GM18511 (cell line): ENCODE data around the gene ALDH4A1.

ENCODE experiments used
- ATAC-seq: cut with Tn5 transposase; IDR thresholded peaks from one replicate; pipeline ENCODE4 v1.9.1; 2021; ENCODE audit warnings: mild to moderate bottlenecking, moderate library complexity; ENCODE audit not compliant: unreplicated experiment

Gene ALDH4A1

DNA sequence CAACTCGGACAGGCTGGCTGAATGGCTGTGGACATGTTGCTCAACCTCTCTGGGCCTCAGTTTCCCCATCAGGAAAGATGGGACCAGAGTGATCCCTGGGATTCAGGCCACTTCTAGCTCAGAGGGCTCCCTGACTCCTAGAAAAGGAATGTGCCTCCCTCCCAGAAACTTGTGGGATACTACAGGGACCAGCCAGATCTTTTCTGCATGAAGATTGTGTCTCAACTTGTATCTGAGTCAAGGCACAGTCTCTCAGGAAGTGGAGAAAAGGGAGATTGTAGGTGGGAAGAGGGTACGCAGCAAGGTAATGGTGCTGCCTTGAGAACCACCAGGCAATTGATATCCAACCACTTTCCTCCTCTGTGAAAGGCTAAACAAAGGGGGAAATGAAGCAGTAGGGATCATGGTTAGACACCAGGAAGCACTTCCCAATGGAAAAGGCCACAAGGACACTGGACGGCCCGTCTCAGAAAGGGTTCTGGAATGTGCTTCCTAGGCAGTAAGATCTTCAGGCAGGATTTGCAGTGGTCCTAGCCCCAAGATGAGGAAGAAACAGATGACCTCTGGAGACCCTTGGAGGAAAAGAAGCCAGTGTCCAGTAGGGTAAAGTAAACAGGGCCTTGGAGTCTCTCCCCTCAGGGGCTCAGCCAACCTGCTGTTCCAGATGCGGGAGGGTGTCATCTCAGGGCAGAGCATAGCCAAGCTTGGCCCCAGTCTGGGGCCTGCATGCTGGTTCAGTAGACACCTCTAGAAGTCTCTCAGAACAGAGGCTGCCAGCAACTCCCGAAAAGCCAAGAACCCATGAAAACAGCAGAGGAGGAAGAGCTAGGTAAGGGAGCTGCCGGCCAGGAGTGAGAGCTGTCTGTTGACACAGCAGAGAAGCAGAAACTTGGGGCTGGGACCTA is 37.3 kb upstream of the ALDH4A1 start:
- ATAC-seq, result no peak

GRCh38 chr1:18938707-18939070 is 36.3 kb upstream of the ALDH4A1 start:
- ATAC-seq, result no peak

GRCh38 chr1:18938008-18938706 is 35.8 kb upstream of the ALDH4A1 start:
- ATAC-seq, result no peak

DNA sequence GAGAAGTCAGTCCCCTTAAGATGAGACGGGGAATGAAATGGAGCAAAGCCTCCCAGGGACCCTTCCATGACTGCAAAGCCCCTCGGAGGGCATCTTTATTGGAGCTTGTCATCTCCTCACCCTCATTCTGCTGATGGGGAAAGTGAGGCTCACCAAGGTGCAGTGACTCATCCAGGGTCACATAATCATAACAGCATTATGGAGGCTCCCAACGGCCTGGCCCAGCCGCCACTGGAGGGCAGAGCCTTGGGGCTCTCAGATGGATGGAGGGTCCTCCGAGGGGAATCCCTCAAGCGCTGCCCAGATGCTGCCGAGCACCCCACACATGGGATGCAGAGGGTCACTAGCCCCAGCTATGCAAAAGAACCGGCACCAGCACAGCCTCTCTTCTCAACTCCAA is 35.2 kb upstream of the ALDH4A1 start:
- ATAC-seq, result no peak

GRCh38 chr1:18936814-18937481 is 34.6 kb upstream of the ALDH4A1 start:
- no peak for ATAC-seq

DNA sequence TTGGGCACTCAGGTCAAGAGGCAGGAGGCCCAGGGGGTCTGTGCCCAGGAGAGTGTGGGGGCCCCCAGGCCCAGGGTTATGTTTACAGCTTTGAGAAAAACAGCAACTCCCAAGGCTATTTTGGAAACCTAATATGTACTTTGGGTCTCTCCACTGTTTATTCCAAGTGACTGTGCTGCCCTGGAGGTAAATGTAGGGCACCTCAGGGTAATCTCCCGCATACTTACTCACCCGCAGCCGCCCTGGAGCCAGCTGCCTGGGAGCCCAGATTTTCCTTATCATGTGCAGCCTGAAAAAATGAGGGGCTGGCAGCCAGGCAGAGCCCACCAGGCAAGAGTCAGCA is 34.1 kb upstream of the ALDH4A1 start:
- no peak for ATAC-seq

DNA sequence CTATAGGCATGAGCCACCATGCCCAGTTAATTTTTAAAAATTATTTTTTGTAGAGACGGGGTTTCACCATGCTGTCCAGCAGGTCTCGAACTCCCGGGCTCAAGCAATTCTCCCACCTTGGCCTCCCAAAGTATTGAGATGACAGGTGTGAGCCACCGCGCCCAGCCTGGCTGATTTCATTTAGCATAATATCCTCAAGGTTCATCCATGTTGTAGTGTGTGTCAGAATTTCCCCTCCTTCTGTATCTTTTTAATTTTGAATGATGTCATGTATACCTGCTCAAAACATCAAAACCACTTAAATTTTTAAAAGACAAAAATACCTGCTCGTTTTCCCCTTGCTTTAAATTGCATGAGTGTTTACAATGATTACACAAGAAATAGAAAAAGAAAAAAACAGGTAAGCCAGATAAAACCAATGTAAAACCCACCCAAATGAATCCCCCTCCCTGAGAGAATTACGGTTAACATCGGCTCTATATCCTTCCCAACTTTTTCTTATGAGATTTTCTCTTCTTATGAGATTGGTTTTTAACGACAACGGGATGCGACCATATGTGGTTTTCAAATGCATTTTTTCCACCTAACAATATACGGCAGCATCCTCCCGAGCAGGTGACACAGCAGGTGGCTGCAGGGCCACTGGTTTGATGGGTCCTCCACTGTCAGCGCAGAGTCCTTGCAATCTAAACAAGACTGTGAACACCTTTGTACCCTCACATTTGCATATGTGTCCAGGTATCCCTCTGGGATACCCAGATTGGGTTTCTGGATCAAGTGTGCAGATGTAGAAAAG is 32.0 kb upstream of the ALDH4A1 start:
- no peak for ATAC-seq

DNA sequence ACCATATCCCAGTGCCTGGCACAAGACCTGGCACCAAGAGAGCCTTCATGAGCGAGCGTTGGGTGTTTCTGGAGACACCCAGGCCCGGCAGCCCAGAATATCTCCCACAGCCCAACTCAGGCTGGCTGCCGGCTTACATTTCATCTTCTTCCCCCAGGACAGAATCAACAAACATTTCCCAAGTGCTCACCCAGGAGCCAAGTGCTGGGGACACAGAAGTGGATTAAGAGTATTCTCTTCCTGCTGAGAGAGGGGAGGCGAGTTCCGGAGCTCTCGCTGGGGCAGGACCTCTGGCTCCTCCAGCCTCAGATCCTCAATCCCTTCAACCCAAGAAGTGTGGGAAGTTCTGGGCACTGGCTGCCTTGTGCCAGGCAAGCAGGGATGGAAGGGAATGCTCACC is 30.5 kb upstream of the ALDH4A1 start:
- ATAC-seq, result no peak

GRCh38 chr1:18932387-18932786 is 30.0 kb upstream of the ALDH4A1 start:
- ATAC-seq, result no peak

DNA sequence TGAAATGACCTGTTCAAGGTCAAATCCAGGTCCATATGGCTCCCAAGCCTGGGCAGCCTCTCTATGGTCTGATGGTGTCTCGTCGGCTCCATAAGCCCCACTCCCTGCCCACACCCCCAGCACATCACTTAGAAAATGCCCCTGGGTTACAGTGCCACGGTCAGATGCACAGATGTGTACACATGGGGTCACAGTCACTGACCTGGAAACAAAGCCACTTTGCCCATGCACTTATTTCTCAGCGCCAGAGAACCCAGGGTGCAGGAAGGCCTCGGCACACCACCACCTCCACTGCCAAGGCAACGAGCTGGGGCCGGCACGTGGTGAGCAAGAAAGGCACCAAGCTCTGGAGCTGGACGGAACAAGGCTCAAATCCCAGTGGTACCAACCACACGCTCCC is 29.4 kb upstream of the ALDH4A1 start:
- ATAC-seq, result no peak

DNA sequence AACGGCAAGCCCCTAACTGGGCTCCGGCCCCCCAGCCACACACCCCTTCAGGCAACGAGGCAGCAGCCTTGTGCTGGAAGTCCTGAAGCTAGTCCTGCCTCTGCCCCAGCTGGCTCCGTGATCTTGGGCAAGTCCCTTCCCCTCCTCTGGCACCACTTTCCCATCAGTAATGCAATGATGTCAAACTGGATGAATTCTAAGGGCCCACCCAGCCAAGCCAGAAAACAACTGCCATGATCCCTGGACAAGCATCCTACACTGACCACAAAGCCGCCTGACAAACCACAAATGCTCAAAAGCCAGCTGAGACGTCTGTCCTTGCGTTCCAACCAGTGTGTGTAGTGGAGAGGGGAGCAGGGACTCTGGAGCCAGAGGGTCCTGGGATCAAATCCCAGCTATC is 27.3 kb upstream of the ALDH4A1 start:
- ATAC-seq, result no peak

DNA sequence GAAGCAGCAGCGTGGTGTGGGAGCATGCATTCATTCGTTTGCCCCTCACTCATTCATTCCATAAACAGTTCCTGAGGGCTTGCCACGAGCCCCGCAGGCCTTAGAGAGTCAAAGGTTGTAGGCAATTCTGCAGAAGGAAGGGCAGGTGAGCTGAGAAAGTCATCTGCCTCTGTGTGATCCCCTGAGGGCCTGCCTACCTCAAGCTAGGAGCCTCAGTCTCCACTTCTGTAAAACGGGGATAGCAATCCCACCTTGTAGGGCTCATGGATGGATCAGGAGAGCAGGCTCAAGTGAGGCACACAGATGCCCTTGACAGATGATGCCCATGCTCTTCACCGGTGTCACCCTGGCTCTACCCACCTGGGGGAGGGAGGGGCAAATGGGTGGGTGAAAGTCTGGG is 26.6 kb upstream of the ALDH4A1 start:
- no peak for ATAC-seq

GRCh38 chr1:18928406-18928805 is 26.1 kb upstream of the ALDH4A1 start:
- ATAC-seq, result no peak

- ATAC-seq, result no peak
Measured at GRCh38 chr1:18927654-18928272, 25.4 kb upstream of the ALDH4A1 start.

DNA sequence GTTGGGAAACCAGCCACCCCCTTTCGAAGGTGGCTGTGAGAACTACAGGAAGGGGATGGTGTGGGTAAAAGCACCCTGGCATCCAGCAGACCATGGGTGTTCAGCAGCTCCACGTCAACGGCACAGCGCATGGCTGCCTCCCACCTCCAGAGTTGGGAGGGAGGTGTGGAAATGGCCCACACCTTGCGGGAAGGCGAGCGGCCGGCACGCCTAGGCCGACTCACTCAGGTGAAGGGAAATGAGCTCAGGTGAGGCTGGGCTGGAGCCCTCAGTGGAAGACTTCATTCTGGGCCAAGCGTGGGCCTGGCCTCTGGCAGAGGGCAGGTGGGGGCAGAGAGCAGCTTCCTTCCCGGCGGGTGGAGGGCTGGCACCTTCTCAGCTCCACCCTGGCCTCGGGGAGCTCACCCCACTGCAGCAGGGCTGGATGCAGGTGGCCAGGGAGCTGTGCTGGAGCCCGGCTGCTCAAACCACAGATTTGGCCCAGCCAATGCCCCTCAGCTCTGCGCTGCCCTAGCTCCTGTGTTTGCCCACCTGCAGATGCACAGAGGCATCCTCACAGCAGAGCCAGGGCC is 24.8 kb upstream of the ALDH4A1 start:
- no peak for ATAC-seq

DNA sequence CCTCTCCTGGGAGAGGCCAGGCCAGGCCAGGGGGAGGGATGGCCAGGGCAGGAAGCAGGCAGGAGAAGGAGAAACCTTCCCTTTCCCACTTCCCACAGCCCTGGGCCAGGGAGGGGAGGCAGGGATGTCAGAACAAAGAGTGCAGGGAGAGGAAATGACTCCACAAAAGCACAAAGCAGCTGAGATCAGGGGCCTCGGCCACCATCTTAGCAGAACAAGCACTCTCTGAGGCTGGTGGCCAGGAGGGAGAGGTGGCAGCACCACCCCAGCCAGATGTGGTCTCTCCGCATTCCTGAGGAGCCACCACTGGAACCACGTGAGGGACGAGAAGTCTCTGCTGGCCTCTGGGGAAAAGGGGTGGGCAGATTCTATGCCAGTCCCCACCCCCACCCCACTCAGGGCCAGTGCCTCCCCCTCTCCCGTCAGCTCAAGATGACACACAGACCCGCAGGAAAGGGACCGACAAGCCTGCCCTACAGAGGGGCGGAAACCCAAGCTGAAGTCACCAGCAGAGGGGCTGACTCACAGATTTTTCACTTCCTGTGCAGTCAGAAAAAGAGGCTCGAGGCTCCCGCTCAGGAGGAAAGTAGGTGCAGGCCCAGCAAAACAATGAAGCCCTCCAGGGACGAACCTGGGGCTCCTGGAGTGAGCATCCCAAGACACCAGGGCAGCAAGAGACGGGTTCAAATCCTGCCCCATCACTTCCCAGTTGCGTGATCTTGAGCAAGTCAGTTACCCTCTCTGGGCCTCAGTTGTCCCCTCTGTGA is 24.1 kb upstream of the ALDH4A1 start:
- ATAC-seq, result peak; percentile 72

GRCh38 chr1:18925279-18925678 is 22.9 kb upstream of the ALDH4A1 start:
- no peak for ATAC-seq

DNA sequence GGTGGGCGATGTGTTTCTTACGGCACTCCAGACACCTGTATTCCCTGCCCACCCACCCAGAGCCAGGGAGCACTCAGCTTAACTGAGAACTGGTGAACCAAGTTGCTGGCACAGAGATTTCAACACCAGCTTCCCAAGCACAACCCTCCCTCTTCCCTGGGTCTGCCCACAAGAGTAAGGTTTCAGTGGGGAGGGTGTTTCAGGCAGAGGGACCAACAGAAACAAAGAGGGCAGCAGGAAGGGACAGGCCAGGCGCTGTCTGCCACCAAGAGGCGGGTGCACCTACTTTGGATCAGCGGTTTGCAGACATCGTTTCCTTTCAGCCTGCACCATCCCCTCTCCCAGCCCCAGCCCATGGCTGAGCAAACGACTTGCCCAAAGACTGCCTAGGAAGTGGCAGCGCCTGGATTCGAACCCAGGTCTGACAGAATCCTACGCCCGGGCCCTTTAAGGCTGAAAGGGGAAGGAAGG is 21.9 kb upstream of the ALDH4A1 start:
- no peak for ATAC-seq

DNA sequence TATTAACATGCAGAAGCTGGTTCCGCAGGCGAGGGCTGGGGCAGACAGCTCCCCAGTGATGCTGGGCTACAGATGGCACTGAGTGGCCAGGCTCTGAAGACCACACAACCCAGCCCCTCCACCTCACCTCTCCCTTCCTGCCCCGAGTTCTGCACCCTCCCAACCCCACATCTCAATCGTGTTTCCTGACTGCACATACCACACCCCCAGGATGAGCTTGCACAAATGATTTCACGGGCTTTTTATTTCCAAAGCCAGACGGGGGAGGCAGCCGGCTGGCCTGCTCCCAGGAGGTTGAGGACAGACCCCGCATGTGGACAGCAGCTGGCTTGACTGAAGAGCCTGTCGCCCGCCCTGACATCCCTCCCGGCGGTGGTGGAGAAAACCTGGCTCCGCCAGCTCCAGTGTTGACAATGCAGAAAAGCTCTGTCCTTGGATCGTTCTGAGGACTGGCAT is 21.4 kb upstream of the ALDH4A1 start:
- ATAC-seq, result no peak
